Central memory CD8-positive, alpha-beta T cell (primary cell): ENCODE results near the gene COP1.
"Not testable (repeated sequence)": the region's sequence is repeated elsewhere in the genome, so short reads cannot be mapped to it uniquely, and the experiment has no call there.

Experiments used
- ATAC-seq: fragments of 150-1000 bp; cut with Tn5 transposase; replicated peaks from 2 replicates; pipeline ENCODE4 v1.10.0; 2022; ENCODE audit warnings: mild to moderate bottlenecking, moderate FRiP score, moderate number of reproducible peaks; ENCODE audit not compliant: poor library complexity, severe bottlenecking; ENCODE audit errors: extremely low read depth
- DNase-seq, 2 donors: peaks; one replicate each; pipeline ENCODE4 v3.0.0; 2021; ENCODE audit warnings: low spot score in 2 of 2
- H3K27ac Mint-ChIP-seq: one replicate; pipeline ENCODE4 v1.8.0; 2022; ENCODE audit warnings: low read depth, mild to moderate bottlenecking, moderate library complexity, mixed read lengths
- H3K27me3 Mint-ChIP-seq: one replicate; pipeline ENCODE4 v1.8.0; 2022; ENCODE audit warnings: mixed read lengths
- H3K36me3 Mint-ChIP-seq: one replicate; pipeline ENCODE4 v1.8.0; 2022; ENCODE audit warnings: mild to moderate bottlenecking, moderate library complexity, mixed read lengths; ENCODE audit not compliant: insufficient read depth
- H3K4me1 Mint-ChIP-seq: one replicate; pipeline ENCODE4 v1.8.0; 2022; ENCODE audit warnings: mixed read lengths
- H3K4me3 Mint-ChIP-seq: one replicate; pipeline ENCODE4 v1.8.0; 2022; ENCODE audit warnings: mild to moderate bottlenecking, moderate library complexity, mixed read lengths
- H3K9me3 Mint-ChIP-seq: one replicate; pipeline ENCODE4 v1.8.0; 2022; ENCODE audit warnings: mixed read lengths

COP1 gene

DNA sequence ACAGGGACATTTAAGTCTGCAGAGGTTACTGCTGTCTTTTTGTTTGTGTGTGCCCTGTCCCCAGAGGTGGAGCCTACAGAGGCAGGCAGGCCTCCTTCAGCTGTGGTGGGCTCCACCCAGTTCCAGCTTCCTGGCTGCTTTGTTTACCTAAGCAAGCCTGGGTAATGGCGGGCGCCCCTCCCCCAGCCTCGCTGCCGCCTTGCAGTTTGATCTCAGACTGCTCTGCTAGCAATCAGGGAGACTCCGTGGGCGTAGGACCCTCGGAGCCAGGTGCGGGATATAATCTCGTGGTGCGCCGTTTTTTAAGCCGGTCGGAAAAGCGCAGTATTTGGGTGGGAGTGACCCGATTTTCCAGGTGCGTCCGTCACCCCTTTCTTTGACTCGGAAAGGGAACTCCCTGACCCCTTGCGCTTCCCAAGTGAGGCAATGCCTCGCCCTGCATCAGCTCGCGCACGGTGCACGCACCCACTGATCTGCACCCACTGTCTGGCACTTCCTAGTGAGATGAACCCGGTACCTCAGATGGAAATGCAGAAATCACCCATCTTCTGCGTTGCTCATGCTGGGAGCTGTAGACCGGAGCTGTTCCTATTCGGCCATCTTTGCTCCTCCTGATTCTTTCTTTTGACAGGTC is 199.2 kb downstream of the COP1 start:
- not testable (repeated sequence) for H3K27me3 Mint-ChIP-seq, H3K9me3 Mint-ChIP-seq, H3K4me1 Mint-ChIP-seq, H3K4me3 Mint-ChIP-seq, ATAC-seq, H3K36me3 Mint-ChIP-seq, DNase-seq, H3K27ac Mint-ChIP-seq

- H3K27ac Mint-ChIP-seq, ATAC-seq: not testable (repeated sequence)
Measured at GRCh38 chr1:175994660-175995059, 212.4 kb downstream of the COP1 start.

GRCh38 chr1:175992825-175993224 is 214.3 kb downstream of the COP1 start:
- ATAC-seq, H3K4me3 Mint-ChIP-seq, H3K27me3 Mint-ChIP-seq, H3K27ac Mint-ChIP-seq, H3K36me3 Mint-ChIP-seq, H3K9me3 Mint-ChIP-seq, DNase-seq: not testable (repeated sequence)
- H3K4me1 Mint-ChIP-seq, result peaks cover 12% of the 10 kb centered on the region

More at GRCh38 chr1:175994660-175995059, 212.4 kb downstream of the COP1 start:
- not testable (repeated sequence) for H3K27me3 Mint-ChIP-seq, H3K4me3 Mint-ChIP-seq, DNase-seq, H3K36me3 Mint-ChIP-seq, H3K9me3 Mint-ChIP-seq
- peaks cover 12% of the 10 kb centered on the region for H3K4me1 Mint-ChIP-seq

- ATAC-seq, H3K36me3 Mint-ChIP-seq, H3K9me3 Mint-ChIP-seq, H3K4me3 Mint-ChIP-seq, H3K27ac Mint-ChIP-seq, H3K27me3 Mint-ChIP-seq, DNase-seq: not testable (repeated sequence)
- H3K4me1 Mint-ChIP-seq, result peaks cover 12% of the 10 kb centered on the region
Measured at GRCh38 chr1:175992202-175992601, 214.9 kb downstream of the COP1 start.

GRCh38 chr1:175984813-175985212 is 222.3 kb downstream of the COP1 start:
- H3K27me3 Mint-ChIP-seq, result no peaks in the 10 kb centered on the region
- H3K9me3 Mint-ChIP-seq, result peaks cover 13% of the 10 kb centered on the region
- no peak for ATAC-seq
- H3K4me1 Mint-ChIP-seq, result peaks cover 6% of the 10 kb centered on the region
- DNase-seq, result no peak
- no peak overlapping the region for H3K27ac Mint-ChIP-seq
- H3K36me3 Mint-ChIP-seq, result peaks cover 39% of the 10 kb centered on the region
- no peak overlapping the region for H3K4me3 Mint-ChIP-seq

- no peak overlapping the region for H3K4me3 Mint-ChIP-seq
- H3K36me3 Mint-ChIP-seq, result peaks cover 39% of the 10 kb centered on the region
- H3K4me1 Mint-ChIP-seq, result peaks cover 6% of the 10 kb centered on the region
- no peak for ATAC-seq
- H3K27ac Mint-ChIP-seq, result no peak overlapping the region
- H3K27me3 Mint-ChIP-seq, result no peaks in the 10 kb centered on the region
- peaks cover 13% of the 10 kb centered on the region for H3K9me3 Mint-ChIP-seq
- DNase-seq, result no peak
Measured at GRCh38 chr1:175984057-175984812, 222.9 kb downstream of the COP1 start.

DNA sequence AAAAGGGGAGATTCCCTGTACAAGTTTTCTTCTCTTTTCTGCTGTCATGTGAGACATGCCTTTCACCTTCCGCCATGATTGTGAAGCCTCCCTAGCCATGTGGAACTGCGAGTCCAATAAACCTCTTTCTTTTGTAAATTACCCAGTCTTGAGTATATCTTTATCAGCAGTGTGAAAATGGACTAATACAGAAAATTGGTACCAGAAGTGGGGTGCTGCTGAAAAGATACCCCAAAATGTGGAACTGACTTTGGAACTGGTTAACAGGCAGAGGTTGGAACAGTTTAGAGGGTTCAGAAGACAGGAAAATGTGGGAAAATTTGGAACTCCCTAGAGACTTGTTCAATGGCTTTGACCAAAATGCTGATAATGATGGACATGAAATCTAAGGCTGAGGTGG is 223.7 kb downstream of the COP1 start:
- not testable (repeated sequence) for H3K27me3 Mint-ChIP-seq, DNase-seq, ATAC-seq, H3K27ac Mint-ChIP-seq, H3K4me3 Mint-ChIP-seq, H3K4me1 Mint-ChIP-seq
- peaks cover 13% of the 10 kb centered on the region for H3K9me3 Mint-ChIP-seq
- peaks cover 41% of the 10 kb centered on the region for H3K36me3 Mint-ChIP-seq

DNA sequence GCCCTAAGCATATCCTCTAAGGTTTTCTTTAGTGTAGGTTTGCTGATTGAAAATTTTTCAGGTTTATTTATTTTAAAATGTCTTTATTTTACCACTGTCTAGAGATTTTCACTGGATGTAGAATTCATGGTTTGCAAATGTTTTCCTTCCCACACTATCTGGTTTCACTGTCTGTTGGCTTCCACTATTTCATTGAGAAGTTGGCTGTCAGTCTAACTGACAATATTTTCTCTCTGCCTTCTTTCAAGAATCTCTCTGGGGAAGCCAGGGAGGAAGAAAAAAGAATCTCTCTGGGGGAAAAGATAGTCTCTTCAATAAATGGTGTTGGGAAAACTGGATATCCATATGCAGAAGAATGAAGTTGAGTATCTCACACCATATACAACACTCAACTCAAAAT is 226.0 kb downstream of the COP1 start:
- DNase-seq (no peak), ATAC-seq (no peak)
- Mint-ChIP-seq H3K27ac (no peak overlapping the region), H3K36me3 (peaks cover 35% of the 10 kb centered on the region), H3K4me3 (no peak overlapping the region), H3K9me3 (peaks cover 13% of the 10 kb centered on the region), H3K4me1 (peaks cover 11% of the 10 kb centered on the region), H3K27me3 (no peaks in the 10 kb centered on the region)

- no peak for ATAC-seq
- H3K27ac Mint-ChIP-seq, result peak overlapping the region; percentile 41
Measured at GRCh38 chr1:175978926-175979325, 228.2 kb downstream of the COP1 start.

DNA sequence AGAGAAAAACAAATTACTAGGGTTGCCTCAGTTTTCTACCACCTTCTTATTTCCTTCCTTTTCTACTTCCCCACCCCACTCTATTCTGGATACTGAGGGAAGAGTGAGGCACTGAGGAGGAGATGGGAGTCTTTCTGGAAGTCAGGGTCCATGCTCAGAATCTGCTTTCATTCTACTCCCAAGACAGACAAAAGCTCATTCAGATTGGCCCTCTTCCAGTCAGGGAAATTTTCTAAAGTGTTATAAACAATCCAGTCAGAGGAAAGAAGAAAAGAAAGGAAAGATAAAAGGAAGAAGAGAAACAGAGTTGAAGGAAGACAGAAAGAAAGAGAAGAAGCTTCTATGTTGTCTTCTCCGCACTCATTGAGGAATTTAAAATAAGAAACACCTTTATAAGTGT is 228.6 kb downstream of the COP1 start:
- Mint-ChIP-seq H3K4me1 (peaks cover 17% of the 10 kb centered on the region), H3K27ac (peak overlapping the region; percentile 41), H3K36me3 (peaks cover 23% of the 10 kb centered on the region), H3K9me3 (peaks cover 5% of the 10 kb centered on the region), H3K4me3 (no peak overlapping the region), H3K27me3 (no peaks in the 10 kb centered on the region)
- ATAC-seq, result no peak
- DNase-seq, result no peak

More at GRCh38 chr1:175978926-175979325, 228.2 kb downstream of the COP1 start:
- H3K9me3 Mint-ChIP-seq, result peaks cover 8% of the 10 kb centered on the region
- peaks cover 26% of the 10 kb centered on the region for H3K36me3 Mint-ChIP-seq
- no peak overlapping the region for H3K4me3 Mint-ChIP-seq
- H3K27me3 Mint-ChIP-seq, result no peaks in the 10 kb centered on the region
- DNase-seq, result no peak
- peaks cover 14% of the 10 kb centered on the region for H3K4me1 Mint-ChIP-seq

DNA sequence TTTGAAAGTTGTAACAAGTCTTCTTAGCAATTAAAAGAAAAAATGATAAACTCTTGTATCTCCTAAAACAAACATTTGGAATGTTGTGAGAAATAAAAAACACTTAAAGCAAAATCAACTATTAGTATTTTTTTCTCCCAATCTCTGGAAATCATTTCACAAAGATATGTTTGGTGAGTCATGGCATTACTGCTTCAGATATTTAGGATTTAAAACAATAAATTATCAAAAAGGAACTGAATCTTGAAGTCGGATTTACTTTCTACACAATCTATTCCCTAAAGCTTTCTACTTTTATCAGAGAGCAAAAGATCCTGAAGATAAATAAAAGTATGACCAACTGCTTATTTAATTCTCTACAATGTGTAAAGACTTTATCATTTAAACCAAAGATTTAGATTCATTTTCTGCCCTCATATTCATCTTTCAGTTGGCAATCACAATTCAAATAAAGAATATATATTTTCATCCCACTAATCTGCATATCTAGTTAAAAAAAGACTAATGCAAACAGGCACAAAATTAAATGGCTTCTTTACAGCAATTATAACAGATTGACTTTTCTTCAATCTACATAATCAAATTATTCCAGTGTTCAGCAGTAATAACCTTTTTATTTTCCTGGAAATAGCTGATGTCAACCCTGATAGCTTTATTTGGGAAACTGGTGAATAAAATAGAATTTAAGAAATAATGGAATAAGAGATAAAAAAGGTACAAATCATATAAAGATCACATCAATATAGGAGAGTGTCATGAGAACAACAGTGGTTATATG is 230.0 kb downstream of the COP1 start:
- Mint-ChIP-seq H3K36me3 (peaks cover 22% of the 10 kb centered on the region), H3K27ac (no peak overlapping the region)
- ATAC-seq, result no peak

GRCh38 chr1:175969231-175969630 is 237.9 kb downstream of the COP1 start:
- DNase-seq, result no peak
- no peak overlapping the region for H3K4me3 Mint-ChIP-seq
- peaks cover 17% of the 10 kb centered on the region for H3K36me3 Mint-ChIP-seq
- ATAC-seq, result no peak
- H3K9me3 Mint-ChIP-seq, result no peaks in the 10 kb centered on the region
- no peak overlapping the region for H3K27ac Mint-ChIP-seq
- H3K27me3 Mint-ChIP-seq, result no peaks in the 10 kb centered on the region
- peaks cover 6% of the 10 kb centered on the region for H3K4me1 Mint-ChIP-seq

More for the DNA sequence above, 230.0 kb downstream of the COP1 start:
- Mint-ChIP-seq H3K27me3 (no peaks in the 10 kb centered on the region), H3K4me1 (peaks cover 17% of the 10 kb centered on the region), H3K9me3 (no peaks in the 10 kb centered on the region), H3K4me3 (no peak overlapping the region)
- DNase-seq, result no peak
